GM12878 (cell line): ENCODE measurements around the gene EPHA2. TPM values are rescaled to one million over a fixed set of nuclear protein-coding genes. Genes with fewer than 3 reads are reported as not detected.

Experiments used
- ATAC-seq: fragments of 200-7000 bp; cut with Tn5 transposase; 3 replicates; pipeline ENCODE4 v1.9.1; 2020; ENCODE audit warnings: mild to moderate bottlenecking, moderate library complexity
- BruUV-seq: library from RNA; stranded (reverse); fragments of 400-500 nt; replicated peaks from 2 replicates; lab custom pipeline; 2021; lab: Mats Ljungman, UMichigan
- CTCF ChIA-PET: fragments of 300-600 bp; sonication (Branson Sonifier 250); formaldehyde crosslinking; extraction: SDS; loops from one replicate; lab custom pipeline; 2021; ENCODE audit warnings: inconsistent platforms; lab: Yijun Ruan, JAX
- POLR2A ChIA-PET: fragments of 350-600 bp; formaldehyde crosslinking; extraction: SDS; loops from one replicate; lab custom pipeline; 2021; ENCODE audit warnings: inconsistent platforms; lab: Charles Lee
- RAD21 ChIA-PET: fragments of 300-600 bp; sonication (Branson Sonifier 250); formaldehyde crosslinking; loops from one replicate; lab custom pipeline; 2023; ENCODE audit warnings: antibody characterized with exemption; ENCODE audit not compliant: unreplicated experiment; lab: Charles Lee
- SMC1A ChIA-PET: fragments of 300-600 bp; sonication (Branson Sonifier 250); formaldehyde crosslinking; loops from one replicate; lab custom pipeline; 2023; ENCODE audit not compliant: unreplicated experiment, uncharacterized antibody; lab: Charles Lee
- DNase-seq: peaks from one replicate; pipeline ENCODE4 v3.0.0-alpha.2; 2011; ENCODE audit warnings: low read depth, low spot score
- FAIRE-seq: peaks from 3 replicates; lab custom pipeline; 2011; peaks lifted over from hg19 to GRCh38; lab: Jason Lieb, UNC
- H2AFZ ChIP-seq: 2 replicates; pipeline ENCODE4 v1.6.0; 2011; ENCODE audit warnings: low read depth, low read length, control low read depth; ENCODE audit not compliant: control insufficient read depth
- H3K27ac ChIP-seq: 2 replicates; pipeline ENCODE4 v1.5.1; 2011; ENCODE audit warnings: control low read depth; ENCODE audit not compliant: control insufficient read depth, insufficient read depth
- H3K27me3 ChIP-seq, 2 experiments: replicated peaks in 1 of 2; 2 replicates each; pipeline versions ENCODE4 v1.6.0 to v1.6.1; 2011; ENCODE audit warnings: low read length in 1 of 2; ENCODE audit not compliant: control insufficient read depth in 2 of 2, insufficient read depth in 2 of 2
- H3K36me3 ChIP-seq, 2 experiments: 2 replicates each; pipeline ENCODE4 v1.5.1; 2011; ENCODE audit warnings: low read length in 1 of 2; ENCODE audit not compliant: control insufficient read depth in 2 of 2, insufficient read depth in 2 of 2
- H3K4me1 ChIP-seq: 2 replicates; pipeline ENCODE4 v1.6.1; 2011; ENCODE audit warnings: mild to moderate bottlenecking, low read length, moderate library complexity, mixed read lengths; ENCODE audit not compliant: control insufficient read depth, insufficient read depth
- H3K4me2 ChIP-seq: 2 replicates; pipeline ENCODE4 v1.6.0; 2011; ENCODE audit warnings: control low read depth; ENCODE audit not compliant: control insufficient read depth, insufficient read depth
- H3K4me3 ChIP-seq: fragments of 200-600 bp; sonication (generic); 2 replicates; pipeline ENCODE4 v1.5.1; 2016
- H3K79me2 ChIP-seq: 2 replicates; pipeline ENCODE4 v1.6.0; 2011; ENCODE audit warnings: low read length; ENCODE audit not compliant: control insufficient read depth, insufficient read depth
- H3K9ac ChIP-seq: 2 replicates; pipeline ENCODE4 v1.8.0; 2011; ENCODE audit warnings: low read length, control low read depth, mixed read lengths; ENCODE audit not compliant: control insufficient read depth, insufficient read depth
- H3K9me3 ChIP-seq: replicated peaks from 3 replicates; pipeline ENCODE4 v1.5.1; 2011; ENCODE audit warnings: mild to moderate bottlenecking, low read length; ENCODE audit not compliant: control insufficient read depth, insufficient read depth
- H4K20me1 ChIP-seq: 2 replicates; pipeline ENCODE4 v1.6.0; 2011; ENCODE audit not compliant: control insufficient read depth, insufficient read depth
- ATF2 ChIP-seq: IDR thresholded peaks from 2 replicates; pipeline ENCODE4 v1.6.1; 2012; ENCODE audit warnings: low read length, inconsistent platforms
- CREM ChIP-seq: IDR thresholded peaks from 2 replicates; pipeline ENCODE4 v1.6.1; 2014; ENCODE audit warnings: antibody characterized with exemption, low read depth
- CTCF ChIP-seq, 3 experiments: IDR thresholded peaks in 2 of 3; conservative IDR thresholded peaks in 1 of 3; 2 replicates each; pipeline ENCODE4 v1.5.1; 2011; ENCODE audit warnings: low read depth in 3 of 3, low read length in 3 of 3, mild to moderate bottlenecking in 3 of 3, control low read depth in 2 of 3, moderate library complexity in 2 of 3, inconsistent platforms in 1 of 3, mixed read lengths in 1 of 3; ENCODE audit not compliant: control insufficient read depth in 2 of 3, insufficient read depth in 1 of 3; ENCODE audit errors: extremely low read depth in 1 of 3
- ETV6 ChIP-seq, 2 experiments: fragments of 450-650 bp in 1 of 2; IDR thresholded peaks in 1 of 2; conservative IDR thresholded peaks in 1 of 2; 2 replicates each; pipeline ENCODE4 v1.6.1; 2014; ENCODE audit warnings: antibody characterized with exemption in 1 of 2, borderline replicate concordance in 1 of 2, low read depth in 1 of 2, mild to moderate bottlenecking in 1 of 2, moderate library complexity in 1 of 2
- MTA3 ChIP-seq: IDR thresholded peaks from 2 replicates; pipeline ENCODE4 v1.6.1; 2012; ENCODE audit warnings: low read length, inconsistent platforms, borderline replicate concordance
- RAD51 ChIP-seq: fragments of 450-650 bp; IDR thresholded peaks from 2 replicates; pipeline ENCODE4 v1.6.1; 2016; ENCODE audit warnings: moderate library complexity, mild to moderate bottlenecking, inconsistent platforms
- ZNF274 ChIP-seq: IDR thresholded peaks from one replicate; pipeline ENCODE4 v1.8.0; 2011; ENCODE audit not compliant: insufficient read length, insufficient read depth
- WGBS: methylation state at CpG from one replicate; pipeline ENCODE4 v1.1.6; 2016; ENCODE audit warnings: low lambda C conversion rate; ENCODE audit not compliant: insufficient replicate concordance, insufficient coverage; ENCODE audit errors: missing lambda C conversion rate; 5-methylcytosine and 5-hydroxymethylcytosine counted together
- in situ Hi-C: fragments of 300-500 bp; cut with MboI; formaldehyde crosslinking; loops from 9 replicates; pipeline ENCODE4 v1.14.3; 2018; ENCODE audit warnings: mixed read lengths
- intact Hi-C: fragments of 100-400 bp; cut with micrococcal nuclease; formaldehyde crosslinking; loops from one replicate; pipeline ENCODE4 v1.14.2; 2022; ENCODE audit not compliant: unreplicated experiment
- polyA plus RNA-seq, 11 experiments: library from polyadenylated mRNA; depleted of rRNA in 4 of 11; unstranded in 6 of 11; stranded (reverse) in 5 of 11; fragments of >200 nt; fragmentation: Nextera tagmentation in 4 of 11; fragmentation: Illumina TruSeq in 1 of 11; extraction: Ambion mirVana in 4 of 11; extraction: Trizol in 1 of 11; gene quantifications; 1 replicate in 1 of 11; 2 replicates in 10 of 11; pipeline versions ENCODE4 v1.2.1 to v1.2.3, GENCODE V29; 2011 to 2016; ENCODE audit warnings: inconsistent platforms in 2 of 11, missing spikeins in 2 of 11, low read depth in 1 of 11
- total RNA-seq, 4 experiments: library from RNA; depleted of rRNA in 3 of 4; stranded (reverse); fragments of >200 nt in 3 of 4; fragmentation: Illumina TruSeq in 1 of 4; extraction: Trizol in 1 of 4; gene quantifications; 2 replicates each; pipeline versions ENCODE4 v1.2.1 to v1.2.3, GENCODE V29; 2013 to 2021
- TF ChIP-seq, protein P1 (sequence below): fragments of 450-650 bp; IDR thresholded peaks from 2 replicates; pipeline ENCODE4 v1.6.1; 2017; ENCODE audit warnings: mild to moderate bottlenecking
- TF ChIP-seq, protein P2 (sequence below): fragments of 450-650 bp; IDR thresholded peaks from 2 replicates; pipeline ENCODE4 v1.6.1; 2017; ENCODE audit warnings: borderline replicate concordance

EPHA2 gene
- total and polyA plus RNA-seq, 10 of the 15 experiments (the other 5 are each of a cell fraction or from before 2014, with no cell fraction given) = 0.04 to 0.51 (median 0.23) TPM; not detected in 2

- BruUV-seq = no TSS peak
- Histone ChIP-seq H3K9ac (no peak overlapping the region), H3K27me3 (no peaks in the 10 kb centered on the region; a peak in 1 of 4 replicates), H3K4me3 (no peak overlapping the region), H2AFZ (no peak overlapping the region), H3K4me1 (no peaks in the 10 kb centered on the region), H3K79me2 (no peaks in the 10 kb centered on the region), H3K27ac (no peak overlapping the region), H4K20me1 (no peaks in the 10 kb centered on the region), H3K36me3 (no peaks in the 10 kb centered on the region), H3K9me3 (no peaks in the 10 kb centered on the region), H3K4me2 (no peak overlapping the region)
- ChIA-PET CTCF (no interaction called here), POLR2A (no interaction called here), SMC1A (no interaction called here), RAD21 (no interaction called here)
- in situ Hi-C loops = no loop called here
- no peak for TF ChIP-seq CREM
- TF ChIP-seq, protein P1, sequence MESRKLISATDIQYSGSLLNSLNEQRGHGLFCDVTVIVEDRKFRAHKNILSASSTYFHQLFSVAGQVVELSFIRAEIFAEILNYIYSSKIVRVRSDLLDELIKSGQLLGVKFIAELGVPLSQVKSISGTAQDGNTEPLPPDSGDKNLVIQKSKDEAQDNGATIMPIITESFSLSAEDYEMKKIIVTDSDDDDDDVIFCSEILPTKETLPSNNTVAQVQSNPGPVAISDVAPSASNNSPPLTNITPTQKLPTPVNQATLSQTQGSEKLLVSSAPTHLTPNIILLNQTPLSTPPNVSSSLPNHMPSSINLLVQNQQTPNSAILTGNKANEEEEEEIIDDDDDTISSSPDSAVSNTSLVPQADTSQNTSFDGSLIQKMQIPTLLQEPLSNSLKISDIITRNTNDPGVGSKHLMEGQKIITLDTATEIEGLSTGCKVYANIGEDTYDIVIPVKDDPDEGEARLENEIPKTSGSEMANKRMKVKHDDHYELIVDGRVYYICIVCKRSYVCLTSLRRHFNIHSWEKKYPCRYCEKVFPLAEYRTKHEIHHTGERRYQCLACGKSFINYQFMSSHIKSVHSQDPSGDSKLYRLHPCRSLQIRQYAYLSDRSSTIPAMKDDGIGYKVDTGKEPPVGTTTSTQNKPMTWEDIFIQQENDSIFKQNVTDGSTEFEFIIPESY = no peak
- FAIRE-seq = no peak
- no peak for ATAC-seq
- intact Hi-C loops = no loop called here
- WGBS = 37% methylated on average over 4 of the region's 4 CpGs
- DNase-seq = no peak
Measured at GRCh38 chr1:16177306-16177705, 21.4 kb upstream of the EPHA2 start.

- no peaks in the 10 kb centered on the region for H3K36me3 ChIP-seq
- ChIA-PET RAD21 (no interaction called here), POLR2A (no interaction called here), SMC1A (no interaction called here), CTCF (interaction anchor here (0.7 kb wide), 1 partner anchor 10 kb away, joined by 3 read pairs; no protein-coding TSS in a partner anchor)
- no peak overlapping the region for H3K27ac ChIP-seq
- no peaks in the 10 kb centered on the region for H3K79me2 ChIP-seq
- no peaks in the 10 kb centered on the region for H4K20me1 ChIP-seq
- H3K4me2 ChIP-seq = no peak overlapping the region
- ATAC-seq = no peak
- WGBS = 15% methylated on average over 7 of the region's 7 CpGs
- FAIRE-seq = no peak
- no peaks in the 10 kb centered on the region for H3K9me3 ChIP-seq
- no peak overlapping the region for H3K4me3 ChIP-seq
- no TSS peak for BruUV-seq
- intact Hi-C loops (no loop called here), in situ Hi-C loops (no loop called here)
- no peaks in the 10 kb centered on the region; a peak in 1 of 4 replicates for H3K27me3 ChIP-seq
- H2AFZ ChIP-seq = no peak overlapping the region
- no peak for DNase-seq
- TF ChIP-seq ATF2 = no peak
- TF ChIP-seq RAD51 = no peak
- no peak for TF ChIP-seq MTA3
- no peak for TF ChIP-seq ETV6 (conservative IDR thresholded peaks at IDR 0.05 in 1 of 2, IDR thresholded peaks at IDR 0.05 in 1 of 2; ENCODE audit: borderline replicate concordance in 1 of 2, low read depth in 1 of 2)
- TF ChIP-seq, protein P2, sequence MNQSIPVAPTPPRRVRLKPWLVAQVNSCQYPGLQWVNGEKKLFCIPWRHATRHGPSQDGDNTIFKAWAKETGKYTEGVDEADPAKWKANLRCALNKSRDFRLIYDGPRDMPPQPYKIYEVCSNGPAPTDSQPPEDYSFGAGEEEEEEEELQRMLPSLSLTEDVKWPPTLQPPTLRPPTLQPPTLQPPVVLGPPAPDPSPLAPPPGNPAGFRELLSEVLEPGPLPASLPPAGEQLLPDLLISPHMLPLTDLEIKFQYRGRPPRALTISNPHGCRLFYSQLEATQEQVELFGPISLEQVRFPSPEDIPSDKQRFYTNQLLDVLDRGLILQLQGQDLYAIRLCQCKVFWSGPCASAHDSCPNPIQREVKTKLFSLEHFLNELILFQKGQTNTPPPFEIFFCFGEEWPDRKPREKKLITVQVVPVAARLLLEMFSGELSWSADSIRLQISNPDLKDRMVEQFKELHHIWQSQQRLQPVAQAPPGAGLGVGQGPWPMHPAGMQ = no peak
- TF ChIP-seq CTCF (IDR thresholded peaks at IDR 0.05 in 2 of 3, conservative IDR thresholded peaks at IDR 0.05 in 1 of 3; ENCODE audit: control insufficient read depth in 2 of 3, extremely low read depth in 1 of 3, insufficient read depth in 1 of 3, low read depth in 3 of 3, low read length in 3 of 3) = no peak
- TF ChIP-seq ZNF274 = no peak
- H3K9ac ChIP-seq = no peak overlapping the region
- H3K4me1 ChIP-seq = no peaks in the 10 kb centered on the region
Measured at GRCh38 chr1:16176653-16177052, 20.8 kb upstream of the EPHA2 start.
